SU-DHL-6 (cell line): Measurements from ENCODE around the gene CORO7.
"Not testable (repeated sequence)": the region's sequence is repeated elsewhere in the genome, so short reads cannot be mapped to it uniquely, and the experiment has no call there.

Source experiments
- H2AFZ ChIP-seq: fragments of 200-600 bp; sonication (generic); 2 replicates; pipeline ENCODE4 v1.6.1; 2014; ENCODE audit warnings: low read depth, mild to moderate bottlenecking, moderate library complexity, mixed read lengths, antibody characterized with exemption, low read length; ENCODE audit not compliant: severe bottlenecking
- H3F3A ChIP-seq: fragments of 200-600 bp; shearing (Covaris generic); 2 replicates; pipeline ENCODE4 v1.6.0; 2016; ENCODE audit warnings: antibody characterized with exemption, mild to moderate bottlenecking; ENCODE audit not compliant: insufficient read depth
- H3K27ac ChIP-seq: fragments of 200-600 bp; sonication (generic); 2 replicates; pipeline ENCODE4 v1.5.1; 2016; ENCODE audit warnings: low read depth, mild to moderate bottlenecking, low read length, moderate library complexity, mixed read lengths
- H3K27me3 ChIP-seq: fragments of 200-600 bp; sonication (generic), shearing (Covaris generic); 2 replicates; pipeline ENCODE4 v1.6.0; 2014; ENCODE audit warnings: mild to moderate bottlenecking, low read length
- H3K36me3 ChIP-seq: fragments of 200-600 bp; sonication (generic); 2 replicates; pipeline ENCODE4 v1.6.1; 2014; ENCODE audit warnings: mild to moderate bottlenecking, low read length, mixed read lengths
- H3K4me2 ChIP-seq: fragments of 300-600, 200-600 bp; shearing (Covaris generic), sonication (generic); 2 replicates; pipeline ENCODE4 v1.6.0; 2014; ENCODE audit warnings: low read length, low read depth, mild to moderate bottlenecking; ENCODE audit not compliant: poor library complexity, severe bottlenecking
- H3K4me3 ChIP-seq: fragments of 200-600 bp; sonication (generic); 2 replicates; pipeline ENCODE4 v1.5.1; 2014; ENCODE audit warnings: antibody characterized with exemption, low read length, mild to moderate bottlenecking, mixed read lengths; ENCODE audit not compliant: insufficient read depth, poor library complexity, severe bottlenecking
- H3K79me2 ChIP-seq: fragments of 200-600 bp; sonication (generic); 2 replicates; pipeline ENCODE4 v1.6.1; 2014; ENCODE audit warnings: mild to moderate bottlenecking, low read length, moderate library complexity; ENCODE audit not compliant: insufficient read depth
- H3K9ac ChIP-seq: fragments of 200-600 bp; sonication (generic); 2 replicates; pipeline ENCODE4 v1.7.0; 2014; ENCODE audit warnings: mild to moderate bottlenecking, low read length
- H3K9me2 ChIP-seq: fragments of 200-600 bp; sonication (generic); replicated peaks from 2 replicates; pipeline ENCODE4 v1.6.1; 2014; ENCODE audit warnings: low read length; ENCODE audit not compliant: insufficient read depth
- H3K9me3 ChIP-seq: fragments of 200-600 bp; sonication (generic); 2 replicates; pipeline ENCODE4 v1.6.1; 2014; ENCODE audit warnings: low read length, mixed read lengths; ENCODE audit not compliant: insufficient read depth
- H4K20me1 ChIP-seq: fragments of 200-600 bp; sonication (generic); 2 replicates; pipeline ENCODE4 v1.6.1; 2014; ENCODE audit warnings: low read depth, mild to moderate bottlenecking, antibody characterized with exemption, low read length, moderate library complexity, mixed read lengths
- CTCF ChIP-seq: fragments of 200-600 bp; sonication (generic); IDR thresholded peaks from one replicate; pipeline ENCODE4 v1.5.1; 2017; ENCODE audit warnings: antibody characterized with exemption, mild to moderate bottlenecking, low read length, moderate library complexity; ENCODE audit not compliant: insufficient read depth, poor library complexity, severe bottlenecking
- EZH2phosphoT487 ChIP-seq: fragments of 200-600 bp; sonication (generic), shearing (Covaris generic); conservative IDR thresholded peaks from 2 replicates; pipeline ENCODE4 v1.6.1; 2018; ENCODE audit warnings: mild to moderate bottlenecking, antibody characterized with exemption, low read length, moderate library complexity, mixed read lengths

CORO7 gene

GRCh38 chr16:4401510-4401909 lies 14.9 kb downstream of the CORO7 start:
- Histone ChIP-seq H3K36me3 (no peaks in the 10 kb centered on the region), H3K9ac (no peak overlapping the region), H3K4me2 (no peak overlapping the region), H3K9me3 (no peaks in the 10 kb centered on the region), H3K9me2 (no peaks in the 10 kb centered on the region), H4K20me1 (no peaks in the 10 kb centered on the region), H3K79me2 (no peaks in the 10 kb centered on the region), H2AFZ (no peak overlapping the region), H3K4me3 (no peak overlapping the region), H3K27me3 (no peaks in the 10 kb centered on the region), H3F3A (no peaks in the 10 kb centered on the region), H3K27ac (no peak overlapping the region)
- TF ChIP-seq CTCF: no peak
- TF ChIP-seq EZH2phosphoT487: no peak

- Histone ChIP-seq H3K36me3 (no peaks in the 10 kb centered on the region), H3F3A (no peaks in the 10 kb centered on the region), H3K4me2 (no peak overlapping the region), H3K9ac (no peak overlapping the region), H3K27me3 (no peaks in the 10 kb centered on the region), H3K4me3 (no peak overlapping the region), H3K9me2 (no peaks in the 10 kb centered on the region), H3K27ac (no peak overlapping the region), H2AFZ (no peak overlapping the region), H3K9me3 (no peaks in the 10 kb centered on the region), H4K20me1 (no peaks in the 10 kb centered on the region), H3K79me2 (no peaks in the 10 kb centered on the region)
- TF ChIP-seq CTCF (no peak), EZH2phosphoT487 (no peak)
Measured at GRCh38 chr16:4401094-4401501, 15.3 kb downstream of the CORO7 start.

GRCh38 chr16:4399001-4399730 lies 17.2 kb downstream of the CORO7 start:
- Histone ChIP-seq H3K36me3 (no peaks in the 10 kb centered on the region), H3F3A (no peaks in the 10 kb centered on the region), H3K9ac (no peak overlapping the region), H3K4me2 (no peak overlapping the region), H2AFZ (no peak overlapping the region), H3K27me3 (no peaks in the 10 kb centered on the region), H3K9me3 (no peaks in the 10 kb centered on the region), H4K20me1 (no peaks in the 10 kb centered on the region), H3K27ac (no peak overlapping the region), H3K9me2 (no peaks in the 10 kb centered on the region), H3K79me2 (no peaks in the 10 kb centered on the region), H3K4me3 (no peak overlapping the region)
- no peak for TF ChIP-seq EZH2phosphoT487

- H3K79me2 ChIP-seq: no peaks in the 10 kb centered on the region
- no peak overlapping the region for H2AFZ ChIP-seq
- no peaks in the 10 kb centered on the region for H3K27me3 ChIP-seq
- no peaks in the 10 kb centered on the region for H3K9me3 ChIP-seq
- no peak overlapping the region for H3K9ac ChIP-seq
- TF ChIP-seq EZH2phosphoT487 (no peak), CTCF (no peak)
- no peaks in the 10 kb centered on the region for H3K36me3 ChIP-seq
- H4K20me1 ChIP-seq: no peaks in the 10 kb centered on the region
- no peak overlapping the region for H3K27ac ChIP-seq
- no peak overlapping the region for H3K4me2 ChIP-seq
- no peaks in the 10 kb centered on the region for H3K9me2 ChIP-seq
- no peaks in the 10 kb centered on the region for H3F3A ChIP-seq
- no peak overlapping the region for H3K4me3 ChIP-seq
Measured at GRCh38 chr16:4395055-4395726, 21.2 kb downstream of the CORO7 start.

GRCh38 chr16:4393850-4394249 lies 22.5 kb downstream of the CORO7 start:
- H2AFZ ChIP-seq, H3K9ac ChIP-seq, H4K20me1 ChIP-seq, H3F3A ChIP-seq, H3K9me3 ChIP-seq, H3K4me3 ChIP-seq, H3K27me3 ChIP-seq, H3K79me2 ChIP-seq, H3K27ac ChIP-seq, H3K4me2 ChIP-seq, H3K36me3 ChIP-seq, H3K9me2 ChIP-seq: not testable (repeated sequence)
